ENCODE data around the gene ICAM5.

ICAM5 gene

DNA sequence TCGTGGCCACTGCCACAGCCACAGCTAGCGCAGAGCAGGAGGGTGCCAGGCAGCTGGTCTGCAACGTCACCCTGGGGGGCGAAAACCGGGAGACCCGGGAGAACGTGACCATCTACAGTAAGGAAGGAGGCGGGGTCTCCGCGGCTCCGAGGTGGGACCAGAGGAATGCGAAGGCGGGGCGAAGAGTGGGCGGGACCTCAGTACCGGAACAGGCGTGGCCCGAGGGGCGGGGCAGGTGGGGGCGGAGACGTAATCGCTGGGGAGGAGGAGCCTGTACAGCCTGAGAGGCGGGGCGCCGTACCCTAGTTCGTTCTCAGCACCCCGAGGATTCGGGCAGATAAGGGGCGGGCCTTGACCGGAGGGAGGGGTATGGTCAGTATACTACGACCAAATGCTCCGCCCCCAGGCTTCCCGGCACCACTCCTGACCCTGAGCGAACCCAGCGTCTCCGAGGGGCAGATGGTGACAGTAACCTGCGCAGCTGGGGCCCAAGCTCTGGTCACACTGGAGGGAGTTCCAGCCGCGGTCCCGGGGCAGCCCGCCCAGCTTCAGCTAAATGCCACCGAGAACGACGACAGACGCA lies 2.5 kb downstream of the ICAM5 start:
- peak; percentile 82 for DNase-seq

DNA sequence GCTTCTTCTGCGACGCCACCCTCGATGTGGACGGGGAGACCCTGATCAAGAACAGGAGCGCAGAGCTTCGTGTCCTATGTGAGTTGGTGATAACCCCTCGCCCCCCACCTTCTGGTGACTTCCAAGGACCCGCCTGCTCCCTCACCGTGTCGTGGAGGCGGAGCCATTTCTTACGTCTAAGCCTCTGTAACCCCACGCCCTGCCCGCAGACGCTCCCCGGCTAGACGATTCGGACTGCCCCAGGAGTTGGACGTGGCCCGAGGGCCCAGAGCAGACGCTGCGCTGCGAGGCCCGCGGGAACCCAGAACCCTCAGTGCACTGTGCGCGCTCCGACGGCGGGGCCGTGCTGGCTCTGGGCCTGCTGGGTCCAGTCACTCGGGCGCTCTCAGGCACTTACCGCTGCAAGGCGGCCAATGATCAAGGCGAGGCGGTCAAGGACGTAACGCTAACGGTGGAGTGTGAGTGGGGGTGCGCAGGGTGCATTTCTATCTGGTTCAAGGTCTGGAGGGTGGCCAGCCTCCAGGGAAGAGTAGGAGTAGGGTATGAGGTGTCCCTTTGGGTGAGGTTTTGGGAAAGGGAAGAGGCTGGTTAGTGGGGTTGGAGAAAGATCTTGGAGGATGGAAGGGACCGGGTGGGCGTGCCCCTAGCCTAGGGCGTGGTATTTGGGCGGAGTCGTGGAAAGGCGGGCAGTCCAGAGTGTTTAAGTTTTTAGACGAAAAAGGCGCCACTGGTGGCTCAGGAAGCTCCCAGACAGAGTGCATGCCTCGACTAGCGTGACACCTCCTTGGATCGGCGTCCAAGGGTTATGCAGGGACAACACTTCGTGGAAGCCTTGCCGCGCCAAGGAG lies 3.3 kb downstream of the ICAM5 start:
- no peak for DNase-seq

- DNase-seq: no peak
These were observed 4.0 kb downstream of the ICAM5 start for GRCh38 chr19:10293637-10294367.

GRCh38 chr19:10294368-10294697 lies 4.6 kb downstream of the ICAM5 start:
- DNase-seq: no peak

DNA sequence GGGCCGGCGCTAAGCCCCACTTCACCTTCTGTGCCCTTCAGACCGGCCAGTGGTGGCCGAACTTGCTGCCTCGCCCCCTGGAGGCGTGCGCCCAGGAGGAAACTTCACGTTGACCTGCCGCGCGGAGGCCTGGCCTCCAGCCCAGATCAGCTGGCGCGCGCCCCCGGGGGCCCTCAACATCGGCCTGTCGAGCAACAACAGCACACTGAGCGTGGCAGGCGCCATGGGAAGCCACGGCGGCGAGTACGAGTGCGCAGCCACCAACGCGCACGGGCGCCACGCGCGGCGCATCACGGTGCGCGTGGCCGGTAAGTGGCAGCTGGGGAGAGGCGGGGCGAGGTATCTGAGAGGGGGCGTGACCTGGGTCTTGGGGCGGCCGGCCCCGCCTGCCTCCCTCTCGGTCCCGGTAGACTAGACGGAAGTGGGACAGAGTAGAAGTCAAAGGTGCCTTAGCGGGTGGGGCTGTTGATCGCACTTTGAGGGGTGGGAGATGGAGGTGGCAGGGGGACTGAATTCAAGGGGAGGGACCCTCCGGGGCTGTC lies 5.6 kb downstream of the ICAM5 start:
- peak; percentile 54 for DNase-seq

GRCh38 chr19:10295847-10296591 lies 6.3 kb downstream of the ICAM5 start:
- no peak for DNase-seq

- DNase-seq: no peak
These were observed 10.1 kb downstream of the ICAM5 start for GRCh38 chr19:10299545-10300458.

GRCh38 chr19:10305139-10305806 lies 15.5 kb downstream of the ICAM5 start:
- no peak for DNase-seq

DNA sequence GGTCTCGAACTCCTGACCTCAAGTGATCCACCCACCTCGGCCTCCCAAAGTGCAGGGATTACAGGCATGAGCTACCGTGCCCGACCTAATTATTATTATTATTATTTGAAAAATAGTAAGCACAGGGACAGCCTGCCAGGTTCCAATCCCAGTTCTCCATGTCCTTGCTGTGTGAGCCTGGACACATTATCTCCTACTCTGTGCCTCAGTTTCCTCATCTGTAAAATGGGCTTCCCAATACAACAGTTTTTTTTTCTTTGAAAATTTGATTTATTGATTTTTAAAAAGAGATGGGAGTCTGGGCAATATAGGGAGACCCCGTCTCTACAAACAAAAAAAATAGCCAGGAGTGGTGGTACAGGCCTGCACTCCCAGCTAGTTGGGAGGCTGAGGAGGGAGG lies 16.6 kb downstream of the ICAM5 start:
- DNase-seq: no peak

- no peak for DNase-seq
These were observed 19.7 kb downstream of the ICAM5 start, which contains the start of gene ZGLP1 for GRCh38 chr19:10309423-10309822. Gene ZGLP1, minus strand, starts transcription at chr19:10309815.

GRCh38 chr19:10315335-10316214 lies 25.8 kb downstream of the ICAM5 start, which contains the start of gene FDX2:
Gene FDX2, minus strand, starts transcription at chr19:10316015. Its CDS starts 19 bp downstream, at chr19:10315996.
- peak; percentile 90 for DNase-seq

GRCh38 chr19:10316229-10317044 lies 26.7 kb downstream of the ICAM5 start:
- DNase-seq: no peak

DNA sequence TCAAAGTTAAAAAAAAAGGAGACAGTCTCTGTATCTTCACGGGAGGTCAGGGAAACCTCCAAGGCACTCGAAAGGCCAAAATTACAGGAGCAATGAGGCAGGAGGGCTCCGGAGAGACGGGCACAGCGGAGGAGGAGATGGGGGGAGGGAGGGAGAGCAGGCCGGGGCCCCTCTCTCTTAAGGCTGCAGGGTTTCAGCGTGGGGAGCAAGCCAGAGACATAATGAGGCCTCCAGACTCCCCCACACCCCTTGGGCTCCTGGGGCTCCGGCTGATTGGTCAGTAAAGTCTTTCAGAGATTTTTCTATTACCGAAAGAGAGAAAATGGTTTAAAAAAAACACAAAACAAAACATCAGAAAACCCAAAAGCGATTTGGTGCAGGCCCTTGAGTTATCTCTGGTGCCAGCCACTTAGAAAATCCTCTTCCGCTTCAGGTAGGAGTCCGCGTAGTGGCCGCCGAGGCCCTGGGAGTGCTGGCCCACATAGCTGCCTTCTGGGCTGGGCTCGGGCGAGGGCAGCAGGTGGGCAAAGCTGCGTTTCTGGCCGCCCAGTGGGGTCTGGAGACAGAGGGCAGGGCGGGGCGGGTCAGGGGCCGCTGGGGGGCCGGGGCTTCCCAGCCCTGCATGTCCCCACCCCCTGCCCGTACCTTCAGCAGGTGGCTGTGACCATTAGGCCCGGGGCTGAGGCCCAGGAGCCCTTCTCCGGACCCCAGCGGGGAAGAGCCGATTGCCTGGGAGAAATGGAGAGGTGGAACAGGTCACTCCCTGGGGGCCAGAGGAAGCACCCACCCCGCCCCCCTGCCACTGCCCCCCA lies 27.5 kb downstream of the ICAM5 start:
- DNase-seq: no peak

- DNase-seq: no peak
These were observed 28.2 kb downstream of the ICAM5 start for GRCh38 chr19:10317857-10318462.

DNA sequence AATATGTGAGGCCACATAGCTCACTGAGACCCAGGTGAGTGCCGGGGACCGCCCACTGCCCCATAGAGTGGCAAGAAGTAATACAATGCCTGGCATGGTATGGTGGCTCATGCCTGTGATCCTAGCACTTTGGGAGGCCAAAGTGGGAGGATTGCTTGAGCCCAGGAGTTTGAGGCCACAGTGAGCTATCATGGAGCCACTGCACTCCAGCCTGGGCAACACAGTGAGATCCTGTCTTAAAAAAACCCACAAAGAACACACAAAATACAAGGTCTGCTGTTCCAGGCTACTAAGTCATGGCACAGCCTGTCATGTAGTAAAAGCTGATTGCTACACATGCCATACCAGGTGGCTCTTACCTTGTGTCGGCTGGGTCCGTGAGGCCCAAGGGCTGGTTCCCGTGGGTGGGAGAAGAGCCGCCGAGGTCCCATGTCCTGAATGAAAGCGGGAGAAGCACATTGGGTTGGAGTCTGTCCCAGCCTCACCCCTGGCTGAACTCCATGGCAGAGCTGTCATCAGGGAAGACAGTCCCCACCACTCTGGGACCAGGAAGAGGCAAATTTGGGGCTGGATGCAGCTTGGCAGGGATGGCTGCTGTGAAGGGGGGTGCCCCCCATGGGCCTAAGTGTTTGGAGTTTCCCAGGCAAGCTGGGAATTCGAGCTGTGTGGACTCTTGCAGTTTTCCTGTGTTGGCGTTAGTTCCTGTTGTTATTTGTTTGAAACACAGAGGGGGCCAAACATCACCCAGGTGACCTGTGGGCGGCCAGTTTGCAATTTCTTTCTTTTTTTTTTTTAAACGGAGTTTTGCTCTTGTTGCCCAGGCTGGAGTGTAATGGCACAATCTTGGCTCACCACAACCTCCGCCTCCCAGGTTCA lies 29.3 kb downstream of the ICAM5 start:
- no peak for DNase-seq

DNA sequence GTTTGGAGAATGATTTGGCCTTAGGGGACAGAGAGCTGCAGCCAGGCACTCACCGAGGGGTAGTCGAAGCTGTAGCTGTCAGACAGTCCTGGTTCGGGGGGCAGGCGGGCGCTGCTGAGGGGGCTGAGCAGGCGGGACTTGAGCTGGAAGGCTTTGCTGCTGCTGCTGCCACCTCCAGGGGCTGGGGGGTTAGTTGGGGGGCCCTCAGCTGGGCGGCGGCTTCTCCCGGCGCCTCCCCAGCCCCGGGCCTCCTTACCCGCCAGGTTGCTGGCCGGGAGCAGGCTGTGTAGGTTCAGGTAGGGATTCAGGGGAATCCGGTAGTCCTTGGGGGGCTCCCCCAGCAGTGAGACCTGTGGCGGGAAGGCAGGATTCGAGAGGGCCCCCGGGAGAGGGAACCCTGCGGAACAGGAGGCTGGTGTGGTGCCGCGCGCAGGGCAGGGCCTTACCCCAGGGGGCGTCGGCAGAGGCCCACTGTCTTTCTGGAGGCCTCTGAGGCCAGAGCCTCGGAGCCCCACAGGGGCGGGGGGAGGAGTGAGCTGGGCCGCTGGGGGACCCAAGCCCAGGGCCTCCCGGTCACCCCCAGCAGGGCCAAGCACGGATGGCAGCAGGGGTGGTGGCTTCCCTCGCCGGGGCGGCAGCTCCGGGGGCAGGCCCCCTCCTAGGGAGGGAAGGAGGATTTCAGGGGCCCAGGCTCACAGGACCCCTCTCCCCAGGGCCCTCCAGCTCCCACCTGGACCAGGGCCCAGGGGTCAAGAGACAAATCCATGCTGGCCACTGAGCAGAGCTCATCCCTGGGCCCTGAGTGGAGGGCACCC lies 31.1 kb downstream of the ICAM5 start:
- no peak for DNase-seq

Data from stimulated activated CD4-positive, alpha-beta T cell treated with anti-CD3 and anti-CD28 coated beads, Interleukin-1b, Interleukin-23, amount 100 ng/mL, for 48 hours (primary cell).